HepG2 (cell line): Measurements from ENCODE around the gene KCNQ5. TPM values are rescaled to one million over a fixed set of nuclear protein-coding genes. Genes with fewer than 3 reads are reported as not detected.

Source experiments
- ATAC-seq: fragments of 200-7000 bp; cut with Tn5 transposase; 3 replicates; pipeline ENCODE4 v1.9.1; 2020; ENCODE audit warnings: mild to moderate bottlenecking, moderate library complexity
- BruUV-seq: library from RNA; stranded (reverse); fragments of 400-500 nt; replicated peaks from 2 replicates; lab custom pipeline; 2021; lab: Mats Ljungman, UMichigan
- CTCF ChIA-PET: fragments of 300-600 bp; formaldehyde crosslinking; extraction: SDS; loops from one replicate; lab custom pipeline; 2021; ENCODE audit warnings: low total read pairs, inconsistent platforms, low intra/inter-chr PET ratio; lab: Yijun Ruan, JAX
- POLR2A ChIA-PET: fragments of 350-600 bp; sonication (Branson Sonifier 250); formaldehyde crosslinking; loops from one replicate; lab custom pipeline; 2020; ENCODE audit warnings: antibody characterized with exemption, inconsistent platforms; lab: Yijun Ruan, JAX
- DNase-seq: peaks from one replicate; pipeline ENCODE4 v3.0.0-alpha.2; 2015; ENCODE audit warnings: low spot score
- FAIRE-seq: peaks from 3 replicates; lab custom pipeline; 2011; peaks lifted over from hg19 to GRCh38; lab: Jason Lieb, UNC
- H2AFZ ChIP-seq: one replicate; pipeline ENCODE4 v1.6.1; 2011; ENCODE audit warnings: low read length, inconsistent platforms
- H3K27ac ChIP-seq: fragments of 300-600 bp; 3 replicates; pipeline ENCODE4 v1.8.0; 2011; ENCODE audit warnings: mixed run types, mild to moderate bottlenecking, mixed read lengths, low read length, inconsistent platforms; ENCODE audit not compliant: insufficient read depth; ENCODE audit errors: extremely low read length
- H3K27me3 ChIP-seq, 2 experiments: fragments of 200-600 bp in 1 of 2; 2 replicates in 1 of 2; 3 replicates in 1 of 2; pipeline versions ENCODE4 v1.6.0 to v1.8.0; 2011; ENCODE audit warnings: low read length in 2 of 2, mild to moderate bottlenecking in 2 of 2, moderate library complexity in 2 of 2, inconsistent platforms in 1 of 2; ENCODE audit not compliant: insufficient read depth in 2 of 2, control insufficient read depth in 1 of 2
- H3K36me3 ChIP-seq, 2 experiments: fragments of 200-600 bp in 1 of 2; replicated peaks in 1 of 2; 2 replicates in 1 of 2; 3 replicates in 1 of 2; pipeline versions ENCODE4 v1.5.1 to v1.8.0; 2011; ENCODE audit warnings: low read length in 2 of 2, inconsistent platforms in 1 of 2; ENCODE audit not compliant: insufficient read depth in 2 of 2, control insufficient read depth in 1 of 2
- H3K4me1 ChIP-seq: 2 replicates; pipeline ENCODE4 v1.5.1; 2012; ENCODE audit warnings: low read length, inconsistent platforms; ENCODE audit not compliant: insufficient read depth
- H3K4me2 ChIP-seq: 2 replicates; pipeline ENCODE4 v1.6.0; 2011; ENCODE audit warnings: low read depth, low read length, inconsistent platforms
- H3K4me3 ChIP-seq, 3 experiments: fragments of 200-600 bp in 1 of 3; sonication (generic), shearing (Covaris generic) in 1 of 3; replicated peaks in 1 of 3; 2 replicates each; pipeline ENCODE4 v1.5.1; 2011 to 2016; ENCODE audit warnings: low read length in 3 of 3, inconsistent platforms in 2 of 3, low read depth in 2 of 3, mild to moderate bottlenecking in 2 of 3, control low read depth in 1 of 3, mixed read lengths in 1 of 3; ENCODE audit not compliant: insufficient read depth in 1 of 3
- H3K79me2 ChIP-seq: one replicate; pipeline ENCODE4 v1.6.1; 2011; ENCODE audit warnings: low read length, inconsistent platforms; ENCODE audit not compliant: insufficient read depth
- H3K9ac ChIP-seq: 2 replicates; pipeline ENCODE4 v1.6.0; 2011; ENCODE audit warnings: mild to moderate bottlenecking, low read depth, low read length, inconsistent platforms; ENCODE audit not compliant: insufficient read depth
- H3K9me3 ChIP-seq: 2 replicates; pipeline ENCODE4 v1.5.1; 2012; ENCODE audit warnings: mild to moderate bottlenecking, low read length
- H4K20me1 ChIP-seq: 2 replicates; pipeline ENCODE4 v1.6.0; 2011; ENCODE audit warnings: inconsistent platforms, mild to moderate bottlenecking, low read length, moderate library complexity; ENCODE audit not compliant: insufficient read depth
- ADNP ChIP-seq: sonication (generic); formaldehyde crosslinking; IDR thresholded peaks from 2 replicates; pipeline ENCODE4 v1.4.0; 2020; ENCODE audit warnings: missing genetic modification reagents
- IKZF1 ChIP-seq: fragments of 450-650 bp; IDR thresholded peaks from 2 replicates; pipeline ENCODE4 v1.7.1; 2016
- JUNB ChIP-seq: sonication (generic); formaldehyde crosslinking; IDR thresholded peaks from 2 replicates; pipeline ENCODE4 v1.8.0; 2022; ENCODE audit warnings: missing genetic modification reagents, mild to moderate bottlenecking, borderline replicate concordance
- MTA3 ChIP-seq: sonication (generic); formaldehyde crosslinking; IDR thresholded peaks from 2 replicates; pipeline ENCODE4 v1.4.0; 2020; ENCODE audit warnings: missing genetic modification reagents
- RBAK ChIP-seq: sonication (generic); formaldehyde crosslinking; IDR thresholded peaks from 2 replicates; pipeline ENCODE4 v1.5.1; 2020; ENCODE audit warnings: mild to moderate bottlenecking, missing genetic modification reagents
- TBP ChIP-seq: sonication (generic); formaldehyde crosslinking; IDR thresholded peaks from 2 replicates; pipeline ENCODE4 v1.5.0; 2020; ENCODE audit warnings: missing genetic modification reagents
- TCF7 ChIP-seq: sonication (generic); IDR thresholded peaks from 2 replicates; pipeline ENCODE4 v1.6.1; 2016; ENCODE audit warnings: antibody characterized with exemption, low read depth
- ZFP62 ChIP-seq: sonication (generic); formaldehyde crosslinking; IDR thresholded peaks from 2 replicates; pipeline ENCODE4 v1.4.0; 2020; ENCODE audit warnings: missing genetic modification reagents
- ZNF652 ChIP-seq: IDR thresholded peaks from 2 replicates; pipeline ENCODE4 v1.6.1; 2016; ENCODE audit warnings: low read depth, borderline replicate concordance
- WGBS: methylation state at CpG from one replicate; pipeline ENCODE4 v1.1.6; 2017; ENCODE audit warnings: low lambda C conversion rate; 5-methylcytosine and 5-hydroxymethylcytosine counted together
- in situ Hi-C: cut with HindIII; loops from 2 replicates; pipeline ENCODE4 v1.10.0; 2017; ENCODE audit warnings: low pct_unique_long_range_greater_than_20kb; ENCODE audit not compliant: extremely low pct_ligation_motif_present
- intact Hi-C: fragments of 100-400 bp; cut with micrococcal nuclease; formaldehyde crosslinking; loops from one replicate; pipeline ENCODE4 v1.10.0; 2022; ENCODE audit not compliant: unreplicated experiment
- polyA plus RNA-seq, 8 experiments: library from polyadenylated mRNA; depleted of rRNA in 3 of 8; stranded (reverse) in 7 of 8; unstranded in 1 of 8; fragments of >200 nt; fragmentation: Illumina TruSeq in 4 of 8; extraction: Trizol in 4 of 8; gene quantifications; 2 replicates each; pipeline versions ENCODE4 v1.2.1 to v1.2.3, GENCODE V29; 2011 to 2016; ENCODE audit warnings: low read depth in 4 of 8, missing spikeins in 1 of 8, mixed read lengths in 1 of 8; ENCODE audit not compliant: insufficient read depth in 1 of 8
- total RNA-seq, 5 experiments: library from RNA; depleted of rRNA; stranded (reverse); fragments of >200 nt; fragmentation: Illumina TruSeq; extraction: Trizol; gene quantifications; 2 replicates each; pipeline ENCODE4 v1.2.3, GENCODE V29; 2016; ENCODE audit warnings: low read depth in 1 of 5
- TF ChIP-seq, protein P1 (sequence below): fragments of 450-650 bp; IDR thresholded peaks from 2 replicates; pipeline ENCODE4 v1.6.1; 2016
- TF ChIP-seq, protein P2 (sequence below): sonication (generic); formaldehyde crosslinking; IDR thresholded peaks from 2 replicates; pipeline ENCODE4 v1.4.0; 2020; ENCODE audit warnings: low read depth, mild to moderate bottlenecking, missing genetic modification reagents
- TF ChIP-seq, protein P3 (sequence below): sonication (generic); formaldehyde crosslinking; IDR thresholded peaks from 2 replicates; pipeline ENCODE4 v1.9.0; 2022; ENCODE audit warnings: missing genetic modification reagents, mild to moderate bottlenecking, borderline replicate concordance

The KCNQ5 gene
- total and polyA plus RNA-seq, 2 of the 13 experiments (the other 11 are each of a cell fraction or from before 2014, with no cell fraction given), result 0.04 TPM; not detected in 1

DNA sequence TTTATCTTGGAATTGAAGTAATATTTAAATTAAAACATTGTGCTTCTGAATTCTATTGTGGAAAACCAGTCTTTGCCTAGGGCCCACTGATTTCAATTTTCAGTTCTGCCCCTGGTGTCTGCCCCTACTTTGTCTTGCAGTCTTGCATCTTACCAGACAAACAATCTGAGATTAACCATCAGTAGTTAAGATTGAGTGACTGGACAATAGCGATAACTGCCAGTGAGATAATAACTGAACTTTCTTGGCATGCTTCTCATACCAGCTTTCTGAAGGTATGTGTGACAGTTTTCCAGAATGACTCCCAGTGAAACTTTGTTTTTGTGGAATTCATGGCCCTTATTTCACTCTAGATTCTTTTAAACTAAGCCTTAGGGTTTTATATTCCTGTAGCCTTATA is 53.5 kb downstream of the KCNQ5 start:
- DNase-seq, result no peak
- no TSS peak for BruUV-seq
- Histone ChIP-seq H3K4me3 (no peak overlapping the region), H3K27ac (no peak overlapping the region), H3K4me1 (no peaks in the 10 kb centered on the region), H2AFZ (no peak overlapping the region), H4K20me1 (no peaks in the 10 kb centered on the region), H3K79me2 (no peaks in the 10 kb centered on the region), H3K27me3 (no peaks in the 10 kb centered on the region), H3K9me3 (no peaks in the 10 kb centered on the region), H3K4me2 (no peak overlapping the region), H3K36me3 (no peaks in the 10 kb centered on the region), H3K9ac (no peak overlapping the region)
- POLR2A ChIA-PET, result no interaction called here
- FAIRE-seq, result no peak
- 0% methylated on average over 1 of the region's 1 CpG for WGBS
- in situ Hi-C loops (no loop called here), intact Hi-C loops (no loop called here)
- no peak for ATAC-seq
- TF ChIP-seq ADNP (CRISPR knock-in tag) (no peak), MTA3 (no peak), ZNF652 (CRISPR knock-in tag) (no peak), TCF7 (no peak), ZFP62 (CRISPR knock-in tag) (no peak), JUNB (CRISPR knock-in tag) (no peak), RBAK (CRISPR knock-in tag) (no peak), TBP (CRISPR knock-in tag) (no peak), IKZF1 (no peak)
- TF ChIP-seq, protein P1, sequence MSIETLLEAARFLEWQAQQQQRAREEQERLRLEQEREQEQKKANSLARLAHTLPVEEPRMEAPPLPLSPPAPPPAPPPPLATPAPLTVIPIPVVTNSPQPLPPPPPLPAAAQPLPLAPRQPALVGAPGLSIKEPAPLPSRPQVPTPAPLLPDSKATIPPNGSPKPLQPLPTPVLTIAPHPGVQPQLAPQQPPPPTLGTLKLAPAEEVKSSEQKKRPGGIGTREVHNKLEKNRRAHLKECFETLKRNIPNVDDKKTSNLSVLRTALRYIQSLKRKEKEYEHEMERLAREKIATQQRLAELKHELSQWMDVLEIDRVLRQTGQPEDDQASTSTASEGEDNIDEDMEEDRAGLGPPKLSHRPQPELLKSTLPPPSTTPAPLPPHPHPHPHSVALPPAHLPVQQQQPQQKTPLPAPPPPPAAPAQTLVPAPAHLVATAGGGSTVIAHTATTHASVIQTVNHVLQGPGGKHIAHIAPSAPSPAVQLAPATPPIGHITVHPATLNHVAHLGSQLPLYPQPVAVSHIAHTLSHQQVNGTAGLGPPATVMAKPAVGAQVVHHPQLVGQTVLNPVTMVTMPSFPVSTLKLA, result no peak
- TF ChIP-seq, protein P2, sequence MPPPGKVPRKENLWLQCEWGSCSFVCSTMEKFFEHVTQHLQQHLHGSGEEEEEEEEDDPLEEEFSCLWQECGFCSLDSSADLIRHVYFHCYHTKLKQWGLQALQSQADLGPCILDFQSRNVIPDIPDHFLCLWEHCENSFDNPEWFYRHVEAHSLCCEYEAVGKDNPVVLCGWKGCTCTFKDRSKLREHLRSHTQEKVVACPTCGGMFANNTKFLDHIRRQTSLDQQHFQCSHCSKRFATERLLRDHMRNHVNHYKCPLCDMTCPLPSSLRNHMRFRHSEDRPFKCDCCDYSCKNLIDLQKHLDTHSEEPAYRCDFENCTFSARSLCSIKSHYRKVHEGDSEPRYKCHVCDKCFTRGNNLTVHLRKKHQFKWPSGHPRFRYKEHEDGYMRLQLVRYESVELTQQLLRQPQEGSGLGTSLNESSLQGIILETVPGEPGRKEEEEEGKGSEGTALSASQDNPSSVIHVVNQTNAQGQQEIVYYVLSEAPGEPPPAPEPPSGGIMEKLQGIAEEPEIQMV, result no peak
- TF ChIP-seq, protein P3, sequence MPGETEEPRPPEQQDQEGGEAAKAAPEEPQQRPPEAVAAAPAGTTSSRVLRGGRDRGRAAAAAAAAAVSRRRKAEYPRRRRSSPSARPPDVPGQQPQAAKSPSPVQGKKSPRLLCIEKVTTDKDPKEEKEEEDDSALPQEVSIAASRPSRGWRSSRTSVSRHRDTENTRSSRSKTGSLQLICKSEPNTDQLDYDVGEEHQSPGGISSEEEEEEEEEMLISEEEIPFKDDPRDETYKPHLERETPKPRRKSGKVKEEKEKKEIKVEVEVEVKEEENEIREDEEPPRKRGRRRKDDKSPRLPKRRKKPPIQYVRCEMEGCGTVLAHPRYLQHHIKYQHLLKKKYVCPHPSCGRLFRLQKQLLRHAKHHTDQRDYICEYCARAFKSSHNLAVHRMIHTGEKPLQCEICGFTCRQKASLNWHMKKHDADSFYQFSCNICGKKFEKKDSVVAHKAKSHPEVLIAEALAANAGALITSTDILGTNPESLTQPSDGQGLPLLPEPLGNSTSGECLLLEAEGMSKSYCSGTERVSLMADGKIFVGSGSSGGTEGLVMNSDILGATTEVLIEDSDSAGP, result no peak
- CTCF ChIA-PET, result no interaction called here
